ENCODE measurements around the gene TSFM. TPM values are rescaled to one million over a fixed set of nuclear protein-coding genes. Genes with fewer than 3 reads are reported as not detected.
A peak's percentile ranks its signal among the peaks of the same experiment; 100 is the strongest.

TSFM gene
- total and polyA plus RNA-seq, 9 of the 15 experiments (the other 6 are each of a cell fraction or from before 2014, with no cell fraction given), result 44.6 to 198 (median 60.2) TPM

GRCh38 chr12:57751788-57752667 lies 30.6 kb upstream of the TSFM start, which contains the start of gene CDK4 (continued):
- no peak for TF ChIP-seq MECOM (CRISPR knock-in tag; IDR thresholded peaks at IDR 0.05)
- TF ChIP-seq HCFC1 (IDR thresholded peaks at IDR 0.05; ENCODE audit: low read depth, low read length), result peak; percentile 43; the same call in 1 of the 2 replicates
- peak; percentile 93 for TF ChIP-seq HMGN3 (IDR thresholded peaks at IDR 0.05; ENCODE audit: borderline replicate concordance, extremely low read depth, insufficient read length, low read depth, low read length)
- no peak; the same call in 1 of the 2 replicates for TF ChIP-seq ZNF12 (CRISPR knock-in tag; IDR thresholded peaks at IDR 0.05)
- no peak for TF ChIP-seq ZNF274 (IDR thresholded peaks at IDR 0.05; ENCODE audit: borderline replicate concordance, low read depth, low read length)
- TF ChIP-seq MTA3 (IDR thresholded peaks at IDR 0.05; ENCODE audit: borderline replicate concordance), result 0 out of 2 replicates have a peak, but pooled peaks have one; percentile 62
- peak; percentile 77 for TF ChIP-seq ARID1B (IDR thresholded peaks at IDR 0.05)
- peak; percentile 76 for TF ChIP-seq FIP1L1 (IDR thresholded peaks at IDR 0.05; ENCODE audit: low read depth, low read length, poor library complexity, severe bottlenecking)
- no peak for TF ChIP-seq FUS (optimal IDR thresholded peaks at IDR 0.05; ENCODE audit: low read depth, low read length)
- TF ChIP-seq MLX (CRISPR knock-in tag; conservative IDR thresholded peaks at IDR 0.05), result peak; percentile 79 to 95; a peak in 2 of 4 replicates
- peak; percentile 29; the same call in 1 of the 2 replicates for TF ChIP-seq NFIC (IDR thresholded peaks at IDR 0.05)
- peak; percentile 65; the same call in 1 of the 2 replicates for TF ChIP-seq DIDO1 (tag; IDR thresholded peaks at IDR 0.05; ENCODE audit: low read depth)
- peak; percentile 94 for TF ChIP-seq FOS (IDR thresholded peaks at IDR 0.05; ENCODE audit: extremely low read depth, insufficient read length)
- peak; percentile 100 for TF ChIP-seq TOE1 (IDR thresholded peaks at IDR 0.05; ENCODE audit: borderline replicate concordance)
- TF ChIP-seq TOE1 (CRISPR knock-in tag; IDR thresholded peaks at IDR 0.05; ENCODE audit: borderline replicate concordance, low read depth), result peak; percentile 58; the same call in 1 of the 2 replicates
- TF ChIP-seq, protein P1, sequence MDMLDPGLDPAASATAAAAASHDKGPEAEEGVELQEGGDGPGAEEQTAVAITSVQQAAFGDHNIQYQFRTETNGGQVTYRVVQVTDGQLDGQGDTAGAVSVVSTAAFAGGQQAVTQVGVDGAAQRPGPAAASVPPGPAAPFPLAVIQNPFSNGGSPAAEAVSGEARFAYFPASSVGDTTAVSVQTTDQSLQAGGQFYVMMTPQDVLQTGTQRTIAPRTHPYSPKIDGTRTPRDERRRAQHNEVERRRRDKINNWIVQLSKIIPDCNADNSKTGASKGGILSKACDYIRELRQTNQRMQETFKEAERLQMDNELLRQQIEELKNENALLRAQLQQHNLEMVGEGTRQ (CRISPR knock-in tag; IDR thresholded peaks at IDR 0.05), result peak; percentile 99
- TF ChIP-seq CCAR2 (IDR thresholded peaks at IDR 0.05; ENCODE audit: low read depth, low read length), result no peak
- 0 out of 2 replicates have a peak, but pooled peaks have one; percentile 5 for TF ChIP-seq JUNB (CRISPR knock-in tag; conservative IDR thresholded peaks at IDR 0.05)
- no peak for TF ChIP-seq SMC3 (conservative IDR thresholded peaks at IDR 0.05; ENCODE audit: insufficient read depth, low read depth, low read length)
- peak; percentile 88 for TF ChIP-seq HDAC2 (IDR thresholded peaks at IDR 0.05)
- peak in 2 of 3 experiments; percentile 9 to 59 for TF ChIP-seq YY1 (IDR thresholded peaks at IDR 0.05; ENCODE audit: borderline replicate concordance in 1 of 3, control insufficient read depth in 1 of 3, extremely low read depth in 1 of 3, insufficient read depth in 3 of 3, insufficient read length in 1 of 3, insufficient replicate concordance in 2 of 3, low read depth in 1 of 3, low read length in 2 of 3)
- peak; percentile 38 for TF ChIP-seq NBN (IDR thresholded peaks at IDR 0.05; ENCODE audit: low read depth)
- TF ChIP-seq ETV5 (CRISPR knock-in tag; IDR thresholded peaks at IDR 0.05; ENCODE audit: low read depth), result peak; percentile 55
- TF ChIP-seq ZBTB7A (IDR thresholded peaks at IDR 0.05; ENCODE audit: borderline replicate concordance, control insufficient read depth, low read depth, low read length), result peak; percentile 83; the same call in 1 of the 2 replicates

Measured in K562 (cell line).